ENCODE data around the gene SLC24A4.

SLC24A4 gene

DNA sequence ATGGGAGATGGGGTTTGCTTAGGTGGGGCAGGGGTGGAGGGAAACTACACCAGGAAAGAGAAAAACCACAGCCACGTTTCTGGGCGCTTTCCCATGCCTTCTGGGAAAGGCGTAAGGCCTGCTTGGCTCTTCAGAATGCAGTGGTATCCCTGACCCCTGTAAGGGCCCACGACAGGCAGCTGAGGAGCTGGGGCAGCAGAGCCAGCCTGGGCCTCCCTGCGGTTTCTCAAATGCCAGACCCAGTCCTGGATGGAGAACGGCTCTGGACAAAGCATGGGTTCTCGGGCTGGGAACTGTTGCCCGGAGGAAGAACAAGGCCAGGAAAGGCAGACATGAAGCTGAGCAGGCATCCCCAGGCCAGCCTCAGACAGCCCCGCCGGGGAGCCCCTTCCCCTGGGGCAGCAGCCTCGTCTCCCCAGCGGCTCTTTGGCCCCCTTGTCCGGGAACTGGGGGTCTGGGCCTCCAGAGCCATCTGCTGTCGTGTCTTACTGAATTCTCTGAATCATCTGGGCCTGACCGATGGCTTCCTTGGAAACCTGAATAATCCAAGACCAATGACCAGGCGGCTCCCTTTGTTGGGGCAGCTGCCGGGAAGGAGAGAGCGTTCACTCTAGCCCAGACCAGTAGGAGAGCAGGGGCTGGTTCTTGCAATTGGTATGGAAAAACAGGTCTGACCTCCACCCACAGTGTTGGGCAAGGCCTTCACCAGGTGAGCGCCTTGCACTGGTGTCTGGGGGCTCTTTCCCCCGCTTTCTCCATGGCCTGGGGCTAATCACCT lies 126.6 kb downstream of the SLC24A4 start:
- TF ChIP-seq, protein P1, sequence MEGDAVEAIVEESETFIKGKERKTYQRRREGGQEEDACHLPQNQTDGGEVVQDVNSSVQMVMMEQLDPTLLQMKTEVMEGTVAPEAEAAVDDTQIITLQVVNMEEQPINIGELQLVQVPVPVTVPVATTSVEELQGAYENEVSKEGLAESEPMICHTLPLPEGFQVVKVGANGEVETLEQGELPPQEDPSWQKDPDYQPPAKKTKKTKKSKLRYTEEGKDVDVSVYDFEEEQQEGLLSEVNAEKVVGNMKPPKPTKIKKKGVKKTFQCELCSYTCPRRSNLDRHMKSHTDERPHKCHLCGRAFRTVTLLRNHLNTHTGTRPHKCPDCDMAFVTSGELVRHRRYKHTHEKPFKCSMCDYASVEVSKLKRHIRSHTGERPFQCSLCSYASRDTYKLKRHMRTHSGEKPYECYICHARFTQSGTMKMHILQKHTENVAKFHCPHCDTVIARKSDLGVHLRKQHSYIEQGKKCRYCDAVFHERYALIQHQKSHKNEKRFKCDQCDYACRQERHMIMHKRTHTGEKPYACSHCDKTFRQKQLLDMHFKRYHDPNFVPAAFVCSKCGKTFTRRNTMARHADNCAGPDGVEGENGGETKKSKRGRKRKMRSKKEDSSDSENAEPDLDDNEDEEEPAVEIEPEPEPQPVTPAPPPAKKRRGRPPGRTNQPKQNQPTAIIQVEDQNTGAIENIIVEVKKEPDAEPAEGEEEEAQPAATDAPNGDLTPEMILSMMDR (IDR thresholded peaks at IDR 0.05; ENCODE audit: low read depth, low read length): no peak

DNA sequence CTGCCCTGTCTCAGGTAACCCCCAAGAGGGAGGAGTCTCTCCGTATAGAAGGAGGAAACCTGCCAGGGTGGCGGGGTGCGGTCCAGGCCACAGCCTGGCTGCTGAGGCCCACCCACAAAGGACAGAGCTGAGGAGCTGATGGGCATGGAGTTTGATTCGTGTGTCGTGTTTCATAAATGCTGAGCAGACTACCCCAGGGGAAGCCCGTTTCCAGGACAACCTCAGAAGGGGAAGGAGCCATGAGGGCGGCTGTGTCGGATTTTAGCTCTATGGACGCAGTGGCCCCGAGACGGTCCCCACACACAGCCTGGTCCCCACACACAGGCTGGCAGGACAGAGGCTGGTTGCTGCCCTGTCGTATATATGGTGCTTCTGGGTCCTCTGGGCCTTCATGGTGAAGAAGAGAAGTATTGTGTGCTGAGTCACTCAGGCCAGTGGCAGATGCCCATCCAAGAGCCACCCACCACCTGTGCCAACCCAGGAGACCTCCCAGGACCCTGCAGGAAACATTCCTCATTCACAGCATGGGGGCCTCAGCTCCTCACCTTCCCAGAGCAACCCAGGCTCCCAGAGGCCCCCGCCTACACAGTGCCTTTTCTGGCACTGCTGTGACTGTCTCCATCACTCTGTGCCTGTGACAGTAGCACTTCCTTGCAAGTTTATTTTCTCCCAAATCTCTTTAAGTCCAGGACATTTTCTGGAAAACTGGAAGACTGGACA lies 127.5 kb downstream of the SLC24A4 start:
- no peak overlapping the region for H3K4me3 ChIP-seq (ENCODE audit: low read depth, low read length)
- TF ChIP-seq, protein P1 (IDR thresholded peaks at IDR 0.05; ENCODE audit: low read depth, low read length): no peak

More for the DNA sequence above, 126.6 kb downstream of the SLC24A4 start:
- H3K4me3 ChIP-seq (ENCODE audit: low read depth, low read length): no peak overlapping the region

DNA sequence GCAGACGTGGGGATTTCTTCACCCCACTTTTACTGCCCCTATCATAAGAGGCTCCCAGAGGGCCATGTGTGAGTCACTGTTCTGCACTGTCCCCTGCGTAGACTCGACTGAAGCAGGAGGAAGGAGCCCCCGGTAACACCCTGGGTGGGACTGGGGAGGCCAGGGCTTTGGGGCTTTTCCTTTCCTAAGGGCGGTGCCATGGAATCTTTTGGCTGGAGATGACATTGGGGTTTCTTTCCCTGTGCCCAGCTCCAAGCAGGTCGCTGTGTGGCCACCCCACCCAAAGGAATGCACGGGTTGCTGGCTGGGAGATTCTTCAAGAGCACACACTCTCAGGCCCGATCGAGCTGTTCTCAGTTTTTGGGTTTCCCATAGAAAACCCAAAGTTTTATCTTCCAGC lies 128.3 kb downstream of the SLC24A4 start:
- TF ChIP-seq, protein P1 (IDR thresholded peaks at IDR 0.05; ENCODE audit: low read depth, low read length): no peak
- H3K4me3 ChIP-seq (ENCODE audit: low read depth, low read length): no peak overlapping the region

DNA sequence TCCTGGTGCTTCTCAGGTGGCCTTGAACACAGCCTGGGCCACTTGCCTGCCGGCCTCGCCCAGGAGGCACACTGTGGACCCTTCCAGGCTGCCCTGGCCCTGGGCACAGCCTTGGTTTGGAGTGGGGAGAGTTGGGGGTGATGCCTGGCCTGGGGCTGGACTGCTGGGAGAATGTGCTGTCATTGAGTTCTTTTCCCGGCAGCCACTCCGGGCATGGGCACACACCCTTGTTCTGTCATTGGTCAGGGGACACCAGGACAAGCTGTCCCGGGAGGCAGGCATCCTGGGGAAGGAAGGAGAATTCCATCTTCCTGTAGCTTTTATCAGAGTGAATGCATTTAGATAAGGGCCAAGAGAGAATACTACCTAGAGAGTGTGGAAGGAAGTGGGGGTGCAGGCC lies 128.8 kb downstream of the SLC24A4 start:
- TF ChIP-seq, protein P1 (IDR thresholded peaks at IDR 0.05; ENCODE audit: low read depth, low read length): no peak
- H3K4me3 ChIP-seq (ENCODE audit: low read depth, low read length): no peak overlapping the region

DNA sequence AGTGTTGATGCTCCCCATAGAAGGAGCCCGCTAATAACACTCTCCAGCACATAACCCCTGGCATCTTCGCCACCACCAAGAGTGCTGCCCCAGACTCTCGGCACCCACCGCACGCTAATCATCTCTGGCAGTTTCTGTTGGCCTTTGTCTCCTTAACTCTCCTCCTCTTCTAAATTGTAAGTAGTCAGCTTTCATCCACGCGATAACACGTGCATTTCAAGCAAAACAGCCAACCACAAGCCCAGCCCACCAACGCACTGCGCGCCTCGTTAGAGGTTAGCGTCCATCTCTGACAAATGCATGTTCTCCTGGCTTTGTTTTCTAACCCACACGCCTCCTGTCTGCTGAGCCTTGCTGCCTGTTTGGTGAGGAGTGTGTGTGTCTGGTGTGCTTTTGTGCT lies 129.5 kb downstream of the SLC24A4 start:
- H3K4me3 ChIP-seq (ENCODE audit: low read depth, low read length): no peak overlapping the region
- TF ChIP-seq, protein P1 (IDR thresholded peaks at IDR 0.05; ENCODE audit: low read depth, low read length): no peak

DNA sequence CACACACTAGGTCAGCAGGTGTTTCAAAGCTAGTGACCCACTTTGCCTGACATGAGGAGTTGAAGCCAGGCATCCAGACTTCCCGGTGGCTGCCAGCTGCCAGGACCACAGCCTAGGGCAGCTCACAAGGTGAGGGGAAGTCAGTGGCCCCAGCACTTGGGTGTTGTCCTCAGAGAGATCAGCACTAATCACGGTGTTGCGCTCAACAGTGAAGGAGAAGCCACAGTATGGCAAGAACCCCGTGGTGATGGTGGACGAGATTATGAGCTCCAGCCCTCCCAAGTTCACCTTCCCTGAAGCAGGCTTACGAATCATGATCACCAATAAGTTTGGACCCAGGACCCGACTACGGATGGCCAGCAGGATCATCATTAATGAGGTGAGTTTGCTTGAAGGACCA lies 130.7 kb downstream of the SLC24A4 start:
- TF ChIP-seq, protein P1 (IDR thresholded peaks at IDR 0.05; ENCODE audit: low read depth, low read length): no peak
- no peak overlapping the region for H3K4me3 ChIP-seq (ENCODE audit: low read depth, low read length)

DNA sequence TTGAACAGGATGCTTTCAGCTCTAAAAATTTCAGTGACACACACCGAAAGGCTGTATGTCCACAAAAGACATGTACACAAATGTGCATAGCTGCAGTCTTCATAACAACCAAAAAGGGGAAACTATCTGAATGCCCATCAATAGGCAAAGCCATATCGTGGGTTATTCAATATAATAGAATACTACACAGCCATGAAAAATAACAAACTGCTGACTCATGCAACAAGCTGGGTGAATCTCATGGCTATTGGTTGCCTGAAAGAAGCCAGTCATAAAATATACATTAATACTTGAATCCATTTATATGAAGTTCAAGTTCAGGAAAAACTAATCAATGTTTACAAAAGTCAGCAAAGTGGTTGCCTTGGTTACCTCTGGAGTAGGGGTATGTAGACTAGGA lies 132.3 kb downstream of the SLC24A4 start:
- H3K4me3 ChIP-seq (ENCODE audit: low read depth, low read length): no peak overlapping the region
- TF ChIP-seq, protein P1 (IDR thresholded peaks at IDR 0.05; ENCODE audit: low read depth, low read length): no peak
